GM23338 (cell line): ENCODE data around the gene WDR75. TPM values are rescaled to one million over a fixed set of nuclear protein-coding genes. Genes with fewer than 3 reads are reported as not detected.
A peak's percentile ranks its signal among the peaks of the same experiment; 100 is the strongest.

ENCODE experiments used
- ATAC-seq: fragments of 200-7000 bp; cut with Tn5 transposase; 3 replicates; pipeline ENCODE4 v1.9.1; 2020
- DNase-seq: peaks from one replicate; pipeline ENCODE4 v3.0.0-alpha.2; 2015; ENCODE audit warnings: low spot score
- H2AFZ ChIP-seq: fragments of 200-600 bp; sonication (generic); 2 replicates; pipeline ENCODE4 v1.8.0; 2016; ENCODE audit warnings: antibody characterized with exemption, mild to moderate bottlenecking, moderate library complexity
- H3F3A ChIP-seq: fragments of 200-600 bp; sonication (generic); replicated peaks from 2 replicates; pipeline ENCODE4 v1.8.0; 2017; ENCODE audit warnings: antibody characterized with exemption, mixed run types, low read depth
- H3K27ac ChIP-seq: fragments of 200-600 bp; sonication (generic); 2 replicates; pipeline ENCODE4 v1.6.1; 2016; ENCODE audit warnings: low read depth
- H3K27me3 ChIP-seq: fragments of 200-600 bp; sonication (generic); 2 replicates; pipeline ENCODE4 v1.8.0; 2016; ENCODE audit warnings: mild to moderate bottlenecking, mixed run types, moderate library complexity; ENCODE audit not compliant: insufficient read depth
- H3K36me3 ChIP-seq: fragments of 200-600 bp; sonication (generic); 2 replicates; pipeline ENCODE4 v1.8.0; 2016; ENCODE audit warnings: mild to moderate bottlenecking; ENCODE audit not compliant: insufficient read depth
- H3K4me1 ChIP-seq: fragments of 200-600 bp; sonication (generic); 2 replicates; pipeline ENCODE4 v1.8.0; 2016; ENCODE audit warnings: mild to moderate bottlenecking, moderate library complexity; ENCODE audit not compliant: insufficient read depth
- H3K4me2 ChIP-seq: fragments of 200-600 bp; sonication (generic); 2 replicates; pipeline ENCODE4 v1.7.1; 2017; ENCODE audit warnings: mixed run types
- H3K4me3 ChIP-seq: fragments of 200-600 bp; sonication (generic); 2 replicates; pipeline ENCODE4 v1.6.1; 2016; ENCODE audit warnings: mixed run types
- H3K79me2 ChIP-seq: fragments of 200-600 bp; sonication (generic); replicated peaks from 2 replicates; pipeline ENCODE4 v1.8.0; 2017; ENCODE audit warnings: mild to moderate bottlenecking; ENCODE audit not compliant: insufficient read depth
- H3K9me2 ChIP-seq: fragments of 200-600 bp; sonication (generic); 2 replicates; pipeline ENCODE4 v1.8.0; 2017; ENCODE audit not compliant: insufficient read depth
- H4K20me1 ChIP-seq: fragments of 200-600 bp; sonication (generic); replicated peaks from 2 replicates; pipeline ENCODE4 v1.8.0; 2017; ENCODE audit warnings: mild to moderate bottlenecking; ENCODE audit not compliant: insufficient read depth
- H3K27ac Mint-ChIP-seq: 2 replicates; pipeline ENCODE4 v1.8.0; 2020; ENCODE audit warnings: inconsistent platforms, mild to moderate bottlenecking, moderate library complexity, mixed read lengths
- H3K27me3 Mint-ChIP-seq: 3 replicates; pipeline ENCODE4 v1.8.0; 2022; ENCODE audit warnings: low read depth, mild to moderate bottlenecking, moderate library complexity, mixed read lengths, inconsistent platforms; ENCODE audit not compliant: insufficient read depth, poor library complexity
- H3K36me3 Mint-ChIP-seq: 3 replicates; pipeline ENCODE4 v1.8.0; 2021; ENCODE audit warnings: low read depth, mild to moderate bottlenecking, inconsistent platforms, moderate library complexity, mixed read lengths
- H3K4me1 Mint-ChIP-seq: 3 replicates; pipeline ENCODE4 v1.8.0; 2020; ENCODE audit warnings: mild to moderate bottlenecking, inconsistent platforms, mixed read lengths
- H3K4me3 Mint-ChIP-seq: 3 replicates; pipeline ENCODE4 v1.8.0; 2021; ENCODE audit warnings: moderate library complexity, mild to moderate bottlenecking, inconsistent platforms, mixed read lengths
- H3K9me3 Mint-ChIP-seq: 3 replicates; pipeline ENCODE4 v1.8.0; 2020; ENCODE audit warnings: moderate library complexity, mild to moderate bottlenecking, inconsistent platforms, mixed read lengths
- CREB1 ChIP-seq: fragments of 250-450 bp; sonication (Bioruptor Pico); IDR thresholded peaks from 2 replicates; pipeline ENCODE4 v1.5.0; 2020; ENCODE audit warnings: low read depth, mild to moderate bottlenecking, moderate library complexity
- EZH2 ChIP-seq: fragments of 200-600 bp; sonication (generic); IDR thresholded peaks from one replicate; pipeline ENCODE4 v1.8.0; 2017; ENCODE audit warnings: antibody characterized with exemption, mild to moderate bottlenecking, low read depth; ENCODE audit not compliant: unreplicated experiment
- EZH2phosphoT487 ChIP-seq: fragments of 200-600 bp; sonication (generic); IDR thresholded peaks from one replicate; pipeline ENCODE4 v1.8.1; 2018; ENCODE audit warnings: antibody characterized with exemption; ENCODE audit not compliant: unreplicated experiment
- JUNB ChIP-seq: IDR thresholded peaks from one replicate; pipeline ENCODE4 v1.6.1; 2016; ENCODE audit warnings: antibody characterized with exemption; ENCODE audit not compliant: unreplicated experiment
- NANOG ChIP-seq: IDR thresholded peaks from 2 replicates; pipeline ENCODE4 v1.6.1; 2016; ENCODE audit warnings: antibody characterized with exemption, borderline replicate concordance
- POLR2AphosphoS5 ChIP-seq: IDR thresholded peaks from 2 replicates; pipeline ENCODE4 v1.6.1; 2016; ENCODE audit warnings: antibody characterized with exemption, low read depth
- STAT1 ChIP-seq: IDR thresholded peaks from one replicate; pipeline ENCODE4 v1.6.1; 2016; ENCODE audit warnings: antibody characterized with exemption; ENCODE audit not compliant: unreplicated experiment
- ZNF114 ChIP-seq: fragments of 250-450 bp; sonication (Bioruptor Pico); IDR thresholded peaks from 2 replicates; pipeline ENCODE4 v1.5.0; 2020; ENCODE audit warnings: mild to moderate bottlenecking, moderate library complexity
- ZNF331 ChIP-seq: fragments of 250-450 bp; sonication (Bioruptor Pico); IDR thresholded peaks from 2 replicates; pipeline ENCODE4 v1.5.0; 2020; ENCODE audit warnings: low read depth, mild to moderate bottlenecking, moderate library complexity
- polyA plus RNA-seq: library from polyadenylated mRNA; unstranded; fragments of >200 nt; fragmentation: Nextera tagmentation; extraction: Ambion mirVana; gene quantifications from 2 replicates; pipeline ENCODE4 v1.2.1, GENCODE V29; 2016
- total RNA-seq: library from RNA; depleted of rRNA; stranded (reverse); fragments of >200 nt; shearing (Covaris generic); gene quantifications from 2 replicates; pipeline ENCODE4 v1.2.3, GENCODE V29; 2014
- TF ChIP-seq, protein P1 (sequence below): IDR thresholded peaks from one replicate; pipeline ENCODE4 v1.6.1; 2018; ENCODE audit warnings: antibody characterized with exemption; ENCODE audit not compliant: unreplicated experiment
- TF ChIP-seq, protein P2 (sequence below): fragments of 250-450 bp; sonication (Bioruptor Pico); IDR thresholded peaks from 2 replicates; pipeline ENCODE4 v1.5.0; 2020; ENCODE audit warnings: mild to moderate bottlenecking, moderate library complexity
- TF ChIP-seq, protein P3 (sequence below): IDR thresholded peaks from 2 replicates; pipeline ENCODE4 v1.6.1; 2016; ENCODE audit warnings: antibody characterized with exemption
- TF ChIP-seq, protein P4 (sequence below), 2 experiments: fragments of 200-600 bp in 1 of 2; sonication (generic) in 1 of 2; conservative IDR thresholded peaks; 2 replicates each; pipeline versions ENCODE4 v1.5.1 to v1.6.1; 2016 to 2017; ENCODE audit warnings: antibody characterized with exemption in 2 of 2, low read depth in 2 of 2, mild to moderate bottlenecking in 2 of 2, moderate library complexity in 1 of 2

WDR75 gene
- total and polyA plus RNA-seq, 2 experiments from 2014 or later: 57.2 to 80.9 TPM

DNA sequence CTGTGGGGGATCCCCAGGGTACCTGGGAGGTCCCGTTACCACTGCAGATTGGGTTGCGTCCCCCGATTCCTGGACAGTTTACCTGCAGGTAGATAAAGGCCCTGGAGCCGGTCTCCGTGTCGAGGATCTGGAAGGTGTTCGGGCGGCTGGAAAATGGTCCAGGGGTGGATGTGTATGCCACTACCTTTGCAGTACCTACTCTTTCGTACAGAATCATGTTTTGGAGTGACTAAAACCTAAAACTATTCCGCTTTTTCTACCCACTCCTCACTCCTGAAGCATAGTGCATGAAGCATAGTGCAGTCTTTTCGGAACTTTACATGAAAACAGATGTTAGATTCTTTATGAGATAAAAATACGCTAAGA lies 418 bp downstream of the WDR75 start:
- H3K4me2 ChIP-seq: peak overlapping the region; percentile 91
- H2AFZ ChIP-seq: peak overlapping the region; percentile 84; the same call in 1 of the 2 replicates
- peak overlapping the region; percentile 16; the same call in 1 of the 2 replicates for H3K27ac ChIP-seq
- Mint-ChIP-seq H3K36me3 (peaks cover 2% of the 10 kb centered on the region; the same call in 2 of the 3 replicates), H3K9me3 (no peaks in the 10 kb centered on the region), H3K4me3 (no peak overlapping the region; the same call in 1 of the 3 replicates), H3K27me3 (peaks cover 8% of the 10 kb centered on the region), H3K4me1 (peaks cover 2% of the 10 kb centered on the region; the same call in 1 of the 3 replicates), H3K27ac (peak overlapping the region; percentile 99)
- no peaks in the 10 kb centered on the region for H3K27me3 ChIP-seq
- DNase-seq (no peak), ATAC-seq (peak; percentile 66; the same call in 2 of the 3 replicates)
- H3K79me2 ChIP-seq: peaks cover 54% of the 10 kb centered on the region
- no peaks in the 10 kb centered on the region for H3F3A ChIP-seq
- no peaks in the 10 kb centered on the region for H3K36me3 ChIP-seq
- TF ChIP-seq POLR2AphosphoS5: no peak
- TF ChIP-seq STAT1: no peak
- TF ChIP-seq, protein P1, sequence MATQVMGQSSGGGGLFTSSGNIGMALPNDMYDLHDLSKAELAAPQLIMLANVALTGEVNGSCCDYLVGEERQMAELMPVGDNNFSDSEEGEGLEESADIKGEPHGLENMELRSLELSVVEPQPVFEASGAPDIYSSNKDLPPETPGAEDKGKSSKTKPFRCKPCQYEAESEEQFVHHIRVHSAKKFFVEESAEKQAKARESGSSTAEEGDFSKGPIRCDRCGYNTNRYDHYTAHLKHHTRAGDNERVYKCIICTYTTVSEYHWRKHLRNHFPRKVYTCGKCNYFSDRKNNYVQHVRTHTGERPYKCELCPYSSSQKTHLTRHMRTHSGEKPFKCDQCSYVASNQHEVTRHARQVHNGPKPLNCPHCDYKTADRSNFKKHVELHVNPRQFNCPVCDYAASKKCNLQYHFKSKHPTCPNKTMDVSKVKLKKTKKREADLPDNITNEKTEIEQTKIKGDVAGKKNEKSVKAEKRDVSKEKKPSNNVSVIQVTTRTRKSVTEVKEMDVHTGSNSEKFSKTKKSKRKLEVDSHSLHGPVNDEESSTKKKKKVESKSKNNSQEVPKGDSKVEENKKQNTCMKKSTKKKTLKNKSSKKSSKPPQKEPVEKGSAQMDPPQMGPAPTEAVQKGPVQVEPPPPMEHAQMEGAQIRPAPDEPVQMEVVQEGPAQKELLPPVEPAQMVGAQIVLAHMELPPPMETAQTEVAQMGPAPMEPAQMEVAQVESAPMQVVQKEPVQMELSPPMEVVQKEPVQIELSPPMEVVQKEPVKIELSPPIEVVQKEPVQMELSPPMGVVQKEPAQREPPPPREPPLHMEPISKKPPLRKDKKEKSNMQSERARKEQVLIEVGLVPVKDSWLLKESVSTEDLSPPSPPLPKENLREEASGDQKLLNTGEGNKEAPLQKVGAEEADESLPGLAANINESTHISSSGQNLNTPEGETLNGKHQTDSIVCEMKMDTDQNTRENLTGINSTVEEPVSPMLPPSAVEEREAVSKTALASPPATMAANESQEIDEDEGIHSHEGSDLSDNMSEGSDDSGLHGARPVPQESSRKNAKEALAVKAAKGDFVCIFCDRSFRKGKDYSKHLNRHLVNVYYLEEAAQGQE: no peak
- no peak for TF ChIP-seq JUNB
- no peak for TF ChIP-seq ZNF114
- TF ChIP-seq CREB1 (CRISPR knock-in tag): no peak
- no peak for TF ChIP-seq EZH2
- TF ChIP-seq NANOG: no peak
- TF ChIP-seq, protein P2, sequence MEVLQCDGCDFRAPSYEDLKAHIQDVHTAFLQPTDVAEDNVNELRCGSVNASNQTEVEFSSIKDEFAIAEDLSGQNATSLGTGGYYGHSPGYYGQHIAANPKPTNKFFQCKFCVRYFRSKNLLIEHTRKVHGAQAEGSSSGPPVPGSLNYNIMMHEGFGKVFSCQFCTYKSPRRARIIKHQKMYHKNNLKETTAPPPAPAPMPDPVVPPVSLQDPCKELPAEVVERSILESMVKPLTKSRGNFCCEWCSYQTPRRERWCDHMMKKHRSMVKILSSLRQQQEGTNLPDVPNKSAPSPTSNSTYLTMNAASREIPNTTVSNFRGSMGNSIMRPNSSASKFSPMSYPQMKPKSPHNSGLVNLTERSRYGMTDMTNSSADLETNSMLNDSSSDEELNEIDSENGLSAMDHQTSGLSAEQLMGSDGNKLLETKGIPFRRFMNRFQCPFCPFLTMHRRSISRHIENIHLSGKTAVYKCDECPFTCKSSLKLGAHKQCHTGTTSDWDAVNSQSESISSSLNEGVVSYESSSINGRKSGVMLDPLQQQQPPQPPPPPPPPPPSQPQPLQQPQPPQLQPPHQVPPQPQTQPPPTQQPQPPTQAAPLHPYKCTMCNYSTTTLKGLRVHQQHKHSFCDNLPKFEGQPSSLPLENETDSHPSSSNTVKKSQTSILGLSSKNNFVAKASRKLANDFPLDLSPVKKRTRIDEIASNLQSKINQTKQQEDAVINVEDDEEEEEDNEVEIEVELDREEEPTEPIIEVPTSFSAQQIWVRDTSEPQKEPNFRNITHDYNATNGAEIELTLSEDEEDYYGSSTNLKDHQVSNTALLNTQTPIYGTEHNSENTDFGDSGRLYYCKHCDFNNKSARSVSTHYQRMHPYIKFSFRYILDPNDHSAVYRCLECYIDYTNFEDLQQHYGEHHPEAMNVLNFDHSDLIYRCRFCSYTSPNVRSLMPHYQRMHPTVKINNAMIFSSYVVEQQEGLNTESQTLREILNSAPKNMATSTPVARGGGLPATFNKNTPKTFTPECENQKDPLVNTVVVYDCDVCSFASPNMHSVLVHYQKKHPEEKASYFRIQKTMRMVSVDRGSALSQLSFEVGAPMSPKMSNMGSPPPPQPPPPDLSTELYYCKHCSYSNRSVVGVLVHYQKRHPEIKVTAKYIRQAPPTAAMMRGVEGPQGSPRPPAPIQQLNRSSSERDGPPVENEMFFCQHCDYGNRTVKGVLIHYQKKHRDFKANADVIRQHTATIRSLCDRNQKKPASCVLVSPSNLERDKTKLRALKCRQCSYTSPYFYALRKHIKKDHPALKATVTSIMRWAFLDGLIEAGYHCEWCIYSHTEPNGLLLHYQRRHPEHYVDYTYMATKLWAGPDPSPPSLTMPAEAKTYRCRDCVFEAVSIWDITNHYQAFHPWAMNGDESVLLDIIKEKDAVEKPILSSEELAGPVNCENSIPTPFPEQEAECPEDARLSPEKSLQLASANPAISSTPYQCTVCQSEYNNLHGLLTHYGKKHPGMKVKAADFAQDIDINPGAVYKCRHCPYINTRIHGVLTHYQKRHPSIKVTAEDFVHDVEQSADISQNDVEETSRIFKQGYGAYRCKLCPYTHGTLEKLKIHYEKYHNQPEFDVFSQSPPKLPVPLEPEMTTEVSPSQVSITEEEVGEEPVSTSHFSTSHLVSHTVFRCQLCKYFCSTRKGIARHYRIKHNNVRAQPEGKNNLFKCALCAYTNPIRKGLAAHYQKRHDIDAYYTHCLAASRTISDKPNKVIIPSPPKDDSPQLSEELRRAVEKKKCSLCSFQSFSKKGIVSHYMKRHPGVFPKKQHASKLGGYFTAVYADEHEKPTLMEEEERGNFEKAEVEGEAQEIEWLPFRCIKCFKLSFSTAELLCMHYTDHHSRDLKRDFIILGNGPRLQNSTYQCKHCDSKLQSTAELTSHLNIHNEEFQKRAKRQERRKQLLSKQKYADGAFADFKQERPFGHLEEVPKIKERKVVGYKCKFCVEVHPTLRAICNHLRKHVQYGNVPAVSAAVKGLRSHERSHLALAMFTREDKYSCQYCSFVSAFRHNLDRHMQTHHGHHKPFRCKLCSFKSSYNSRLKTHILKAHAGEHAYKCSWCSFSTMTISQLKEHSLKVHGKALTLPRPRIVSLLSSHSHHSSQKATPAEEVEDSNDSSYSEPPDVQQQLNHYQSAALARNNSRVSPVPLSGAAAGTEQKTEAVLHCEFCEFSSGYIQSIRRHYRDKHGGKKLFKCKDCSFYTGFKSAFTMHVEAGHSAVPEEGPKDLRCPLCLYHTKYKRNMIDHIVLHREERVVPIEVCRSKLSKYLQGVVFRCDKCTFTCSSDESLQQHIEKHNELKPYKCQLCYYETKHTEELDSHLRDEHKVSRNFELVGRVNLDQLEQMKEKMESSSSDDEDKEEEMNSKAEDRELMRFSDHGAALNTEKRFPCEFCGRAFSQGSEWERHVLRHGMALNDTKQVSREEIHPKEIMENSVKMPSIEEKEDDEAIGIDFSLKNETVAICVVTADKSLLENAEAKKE (CRISPR knock-in tag): no peak
- TF ChIP-seq, protein P3, sequence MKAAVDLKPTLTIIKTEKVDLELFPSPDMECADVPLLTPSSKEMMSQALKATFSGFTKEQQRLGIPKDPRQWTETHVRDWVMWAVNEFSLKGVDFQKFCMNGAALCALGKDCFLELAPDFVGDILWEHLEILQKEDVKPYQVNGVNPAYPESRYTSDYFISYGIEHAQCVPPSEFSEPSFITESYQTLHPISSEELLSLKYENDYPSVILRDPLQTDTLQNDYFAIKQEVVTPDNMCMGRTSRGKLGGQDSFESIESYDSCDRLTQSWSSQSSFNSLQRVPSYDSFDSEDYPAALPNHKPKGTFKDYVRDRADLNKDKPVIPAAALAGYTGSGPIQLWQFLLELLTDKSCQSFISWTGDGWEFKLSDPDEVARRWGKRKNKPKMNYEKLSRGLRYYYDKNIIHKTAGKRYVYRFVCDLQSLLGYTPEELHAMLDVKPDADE: no peak
- TF ChIP-seq EZH2phosphoT487: no peak
- TF ChIP-seq ZNF331 (CRISPR knock-in tag): no peak
- TF ChIP-seq, protein P4, sequence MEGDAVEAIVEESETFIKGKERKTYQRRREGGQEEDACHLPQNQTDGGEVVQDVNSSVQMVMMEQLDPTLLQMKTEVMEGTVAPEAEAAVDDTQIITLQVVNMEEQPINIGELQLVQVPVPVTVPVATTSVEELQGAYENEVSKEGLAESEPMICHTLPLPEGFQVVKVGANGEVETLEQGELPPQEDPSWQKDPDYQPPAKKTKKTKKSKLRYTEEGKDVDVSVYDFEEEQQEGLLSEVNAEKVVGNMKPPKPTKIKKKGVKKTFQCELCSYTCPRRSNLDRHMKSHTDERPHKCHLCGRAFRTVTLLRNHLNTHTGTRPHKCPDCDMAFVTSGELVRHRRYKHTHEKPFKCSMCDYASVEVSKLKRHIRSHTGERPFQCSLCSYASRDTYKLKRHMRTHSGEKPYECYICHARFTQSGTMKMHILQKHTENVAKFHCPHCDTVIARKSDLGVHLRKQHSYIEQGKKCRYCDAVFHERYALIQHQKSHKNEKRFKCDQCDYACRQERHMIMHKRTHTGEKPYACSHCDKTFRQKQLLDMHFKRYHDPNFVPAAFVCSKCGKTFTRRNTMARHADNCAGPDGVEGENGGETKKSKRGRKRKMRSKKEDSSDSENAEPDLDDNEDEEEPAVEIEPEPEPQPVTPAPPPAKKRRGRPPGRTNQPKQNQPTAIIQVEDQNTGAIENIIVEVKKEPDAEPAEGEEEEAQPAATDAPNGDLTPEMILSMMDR (conservative IDR thresholded peaks at IDR 0.05; ENCODE audit: low read depth in 2 of 2): no peak
- peak overlapping the region; percentile 73 for H3K4me3 ChIP-seq
- 0 out of 2 replicates have a peak, but pooled peaks cover 3% of the 10 kb centered on the region for H3K4me1 ChIP-seq
- peaks cover 33% of the 10 kb centered on the region for H4K20me1 ChIP-seq
- no peaks in the 10 kb centered on the region for H3K9me2 ChIP-seq
